Gastroesophageal sphincter (tissue), 3 donors: Measurements from ENCODE around the gene PLBD2.

Experiments
- CTCF ChIP-seq, 4 experiments: fragments of 200-600 bp in 2 of 4; fragments of 450-650 bp in 2 of 4; sonication (generic) in 1 of 4; IDR thresholded peaks; one replicate each; pipeline ENCODE4 v1.5.1; 2017 to 2019; ENCODE audit warnings: antibody characterized with exemption in 4 of 4, mild to moderate bottlenecking in 2 of 4, moderate library complexity in 2 of 4
- POLR2A ChIP-seq, 2 donors: fragments of 450-650 bp; IDR thresholded peaks; one replicate each; pipeline ENCODE4 v1.6.1; 2017; ENCODE audit warnings: antibody characterized with exemption in 2 of 2, mild to moderate bottlenecking in 2 of 2, moderate library complexity in 1 of 2

- TF ChIP-seq POLR2A (IDR thresholded peaks at IDR 0.05) (no peak), CTCF (IDR thresholded peaks at IDR 0.05) (no peak)
These were observed 42.0 kb downstream of the PLBD2 start for GRCh38 chr12:113400362-113400761.
